ENCODE data around the gene NANOS2. TPM values are rescaled to one million over a fixed set of nuclear protein-coding genes. Genes with fewer than 3 reads are reported as not detected.

NANOS2 gene
- total and polyA plus RNA-seq, 9 of the 15 experiments (the other 6 are each of a cell fraction or from before 2014, with no cell fraction given) = not detected

GRCh38 chr19:45886427-45887199 is 28.0 kb downstream of the NANOS2 start (continued):
- TF ChIP-seq PKNOX1 (IDR thresholded peaks at IDR 0.05) (no peak), ATF1 (CRISPR knock-in tag; IDR thresholded peaks at IDR 0.05) (no peak), ATF1 (tag; IDR thresholded peaks at IDR 0.05) (peak; percentile 96), FOXM1 (IDR thresholded peaks at IDR 0.05; ENCODE audit: low read depth) (peak; percentile 86), FOXM1 (CRISPR knock-in tag; IDR thresholded peaks at IDR 0.05; ENCODE audit: low read depth) (no peak), RBFOX2 (IDR thresholded peaks at IDR 0.05; ENCODE audit: low read depth, low read length) (peak; percentile 79), FOXJ2 (tag; IDR thresholded peaks at IDR 0.05) (no peak), ELK3 (CRISPR knock-in tag; IDR thresholded peaks at IDR 0.05) (no peak), KDM1A (IDR thresholded peaks at IDR 0.05) (peak; percentile 94 to 97), GTF2A2 (tag; IDR thresholded peaks at IDR 0.05) (no peak), HNRNPLL (IDR thresholded peaks at IDR 0.05; ENCODE audit: low read depth, low read length, poor library complexity, severe bottlenecking) (peak; percentile 49), EP400 (IDR thresholded peaks at IDR 0.05) (peak; percentile 78), ETS1 (conservative IDR thresholded peaks at IDR 0.05; ENCODE audit: control insufficient read depth, low read depth, low read length) (peak; percentile 41; the same call in 1 of the 2 replicates), KDM5B (IDR thresholded peaks at IDR 0.05; ENCODE audit: insufficient replicate concordance, low read depth, low read length) (peak; percentile 67), ZFPM2 (CRISPR knock-in tag; IDR thresholded peaks at IDR 0.05) (0 out of 2 replicates have a peak, but pooled peaks have one; percentile 27), HBP1 (CRISPR knock-in tag; IDR thresholded peaks at IDR 0.05) (0 out of 2 replicates have a peak, but pooled peaks have one; percentile 11), CREB3L1 (IDR thresholded peaks at IDR 0.05; ENCODE audit: borderline replicate concordance, low read depth) (peak; percentile 87), FOXK1 (CRISPR knock-in tag; IDR thresholded peaks at IDR 0.05; ENCODE audit: borderline replicate concordance) (0 out of 2 replicates have a peak, but pooled peaks have one; percentile 61), RCOR1 (IDR thresholded peaks at IDR 0.05; ENCODE audit: borderline replicate concordance in 1 of 2, low read depth in 2 of 2, low read length in 2 of 2) (peak in 1 of 2 experiments; percentile 73; a peak in 1 of 4 replicates), ZNF253 (CRISPR knock-in tag; conservative IDR thresholded peaks at IDR 0.05) (0 out of 2 replicates have a peak, but pooled peaks have one; percentile 49), HDAC2 (IDR thresholded peaks at IDR 0.05) (peak; percentile 69; the same call in 1 of the 2 replicates), POLR2B (IDR thresholded peaks at IDR 0.05; ENCODE audit: low read depth, partially characterized antibody) (peak; percentile 46)

Data from K562 (cell line).